HepG2 (cell line): ENCODE results near the gene ZNF512B. TPM values are rescaled to one million over a fixed set of nuclear protein-coding genes. Genes with fewer than 3 reads are reported as not detected.

ENCODE experiments used
- ATAC-seq: fragments of 200-7000 bp; cut with Tn5 transposase; 3 replicates; pipeline ENCODE4 v1.9.1; 2020; ENCODE audit warnings: mild to moderate bottlenecking, moderate library complexity
- BruUV-seq: library from RNA; stranded (reverse); fragments of 400-500 nt; replicated peaks from 2 replicates; lab custom pipeline; 2021; lab: Mats Ljungman, UMichigan
- CTCF ChIA-PET: fragments of 300-600 bp; formaldehyde crosslinking; extraction: SDS; loops from one replicate; lab custom pipeline; 2021; ENCODE audit warnings: low total read pairs, inconsistent platforms, low intra/inter-chr PET ratio; lab: Yijun Ruan, JAX
- POLR2A ChIA-PET: fragments of 350-600 bp; sonication (Branson Sonifier 250); formaldehyde crosslinking; loops from one replicate; lab custom pipeline; 2020; ENCODE audit warnings: antibody characterized with exemption, inconsistent platforms; lab: Yijun Ruan, JAX
- DNase-seq: peaks from one replicate; pipeline ENCODE4 v3.0.0-alpha.2; 2015; ENCODE audit warnings: low spot score
- FAIRE-seq: peaks from 3 replicates; lab custom pipeline; 2011; peaks lifted over from hg19 to GRCh38; lab: Jason Lieb, UNC
- H2AFZ ChIP-seq: one replicate; pipeline ENCODE4 v1.6.1; 2011; ENCODE audit warnings: low read length, inconsistent platforms
- H3K27ac ChIP-seq: fragments of 300-600 bp; 3 replicates; pipeline ENCODE4 v1.8.0; 2011; ENCODE audit warnings: mixed run types, mild to moderate bottlenecking, mixed read lengths, low read length, inconsistent platforms; ENCODE audit not compliant: insufficient read depth; ENCODE audit errors: extremely low read length
- H3K27me3 ChIP-seq, 2 experiments: fragments of 200-600 bp in 1 of 2; 2 replicates in 1 of 2; 3 replicates in 1 of 2; pipeline versions ENCODE4 v1.6.0 to v1.8.0; 2011; ENCODE audit warnings: low read length in 2 of 2, mild to moderate bottlenecking in 2 of 2, moderate library complexity in 2 of 2, inconsistent platforms in 1 of 2; ENCODE audit not compliant: insufficient read depth in 2 of 2, control insufficient read depth in 1 of 2
- H3K36me3 ChIP-seq, 2 experiments: fragments of 200-600 bp in 1 of 2; replicated peaks in 1 of 2; 2 replicates in 1 of 2; 3 replicates in 1 of 2; pipeline versions ENCODE4 v1.5.1 to v1.8.0; 2011; ENCODE audit warnings: low read length in 2 of 2, inconsistent platforms in 1 of 2; ENCODE audit not compliant: insufficient read depth in 2 of 2, control insufficient read depth in 1 of 2
- H3K4me1 ChIP-seq: 2 replicates; pipeline ENCODE4 v1.5.1; 2012; ENCODE audit warnings: low read length, inconsistent platforms; ENCODE audit not compliant: insufficient read depth
- H3K4me2 ChIP-seq: 2 replicates; pipeline ENCODE4 v1.6.0; 2011; ENCODE audit warnings: low read depth, low read length, inconsistent platforms
- H3K4me3 ChIP-seq, 3 experiments: fragments of 200-600 bp in 1 of 3; sonication (generic), shearing (Covaris generic) in 1 of 3; replicated peaks in 1 of 3; 2 replicates each; pipeline ENCODE4 v1.5.1; 2011 to 2016; ENCODE audit warnings: low read length in 3 of 3, inconsistent platforms in 2 of 3, low read depth in 2 of 3, mild to moderate bottlenecking in 2 of 3, control low read depth in 1 of 3, mixed read lengths in 1 of 3; ENCODE audit not compliant: insufficient read depth in 1 of 3
- H3K79me2 ChIP-seq: one replicate; pipeline ENCODE4 v1.6.1; 2011; ENCODE audit warnings: low read length, inconsistent platforms; ENCODE audit not compliant: insufficient read depth
- H3K9ac ChIP-seq: 2 replicates; pipeline ENCODE4 v1.6.0; 2011; ENCODE audit warnings: mild to moderate bottlenecking, low read depth, low read length, inconsistent platforms; ENCODE audit not compliant: insufficient read depth
- H3K9me3 ChIP-seq: 2 replicates; pipeline ENCODE4 v1.5.1; 2012; ENCODE audit warnings: mild to moderate bottlenecking, low read length
- H4K20me1 ChIP-seq: 2 replicates; pipeline ENCODE4 v1.6.0; 2011; ENCODE audit warnings: inconsistent platforms, mild to moderate bottlenecking, low read length, moderate library complexity; ENCODE audit not compliant: insufficient read depth
- NFKBIZ ChIP-seq: IDR thresholded peaks from 2 replicates; pipeline ENCODE4 v1.6.1; 2018; ENCODE audit warnings: missing genetic modification reagents, missing compliant biosample characterization
- RXRA ChIP-seq: sonication (generic); formaldehyde crosslinking; IDR thresholded peaks from 2 replicates; pipeline ENCODE4 v1.5.1; 2020; ENCODE audit warnings: missing genetic modification reagents
- TGIF2 ChIP-seq: IDR thresholded peaks from 2 replicates; pipeline ENCODE4 v1.6.1; 2016; ENCODE audit warnings: control low read depth, missing compliant biosample characterization
- ZNF274 ChIP-seq: sonication (generic); formaldehyde crosslinking; IDR thresholded peaks from 2 replicates; pipeline ENCODE4 v1.5.1; 2020; ENCODE audit warnings: mild to moderate bottlenecking, missing genetic modification reagents
- ZNF768 ChIP-seq: sonication (generic); formaldehyde crosslinking; IDR thresholded peaks from 2 replicates; pipeline ENCODE4 v1.4.0; 2020; ENCODE audit warnings: missing genetic modification reagents
- WGBS: methylation state at CpG from one replicate; pipeline ENCODE4 v1.1.6; 2017; ENCODE audit warnings: low lambda C conversion rate; 5-methylcytosine and 5-hydroxymethylcytosine counted together
- in situ Hi-C: cut with HindIII; loops from 2 replicates; pipeline ENCODE4 v1.10.0; 2017; ENCODE audit warnings: low pct_unique_long_range_greater_than_20kb; ENCODE audit not compliant: extremely low pct_ligation_motif_present
- intact Hi-C: fragments of 100-400 bp; cut with micrococcal nuclease; formaldehyde crosslinking; loops from one replicate; pipeline ENCODE4 v1.10.0; 2022; ENCODE audit not compliant: unreplicated experiment
- polyA plus RNA-seq, 8 experiments: library from polyadenylated mRNA; depleted of rRNA in 3 of 8; stranded (reverse) in 7 of 8; unstranded in 1 of 8; fragments of >200 nt; fragmentation: Illumina TruSeq in 4 of 8; extraction: Trizol in 4 of 8; gene quantifications; 2 replicates each; pipeline versions ENCODE4 v1.2.1 to v1.2.3, GENCODE V29; 2011 to 2016; ENCODE audit warnings: low read depth in 4 of 8, missing spikeins in 1 of 8, mixed read lengths in 1 of 8; ENCODE audit not compliant: insufficient read depth in 1 of 8
- total RNA-seq, 5 experiments: library from RNA; depleted of rRNA; stranded (reverse); fragments of >200 nt; fragmentation: Illumina TruSeq; extraction: Trizol; gene quantifications; 2 replicates each; pipeline ENCODE4 v1.2.3, GENCODE V29; 2016; ENCODE audit warnings: low read depth in 1 of 5
- TF ChIP-seq, protein P1 (sequence below): sonication (generic); formaldehyde crosslinking; IDR thresholded peaks from 2 replicates; pipeline ENCODE4 v1.4.0; 2020; ENCODE audit warnings: mild to moderate bottlenecking, missing genetic modification reagents

Gene ZNF512B
- total and polyA plus RNA-seq, 2 of the 13 experiments (the other 11 are each of a cell fraction or from before 2014, with no cell fraction given): 11.5 to 30.6 TPM

GRCh38 chr20:64009811-64010387 is 40.2 kb upstream of the ZNF512B start:
- ChIA-PET CTCF (no interaction called here), POLR2A (no interaction called here)
- no peak for ATAC-seq
- Histone ChIP-seq H3K4me3 (no peak overlapping the region), H4K20me1 (no peaks in the 10 kb centered on the region), H3K27me3 (no peaks in the 10 kb centered on the region), H3K4me2 (no peak overlapping the region), H3K4me1 (no peaks in the 10 kb centered on the region), H3K27ac (no peak overlapping the region), H3K36me3 (peaks cover 52 to 84% of the 10 kb centered on the region in 2 experiments), H2AFZ (no peak overlapping the region), H3K79me2 (peaks cover 11% of the 10 kb centered on the region), H3K9ac (no peak overlapping the region), H3K9me3 (no peaks in the 10 kb centered on the region)
- TF ChIP-seq RXRA (CRISPR knock-in tag) (0 out of 2 replicates have a peak, but pooled peaks have one; percentile 22), ZNF768 (peak; percentile 47; the same call in 1 of the 2 replicates), TGIF2 (no peak)
- BruUV-seq: no TSS peak
- in situ Hi-C loops: no loop called here
- intact Hi-C loops: no loop called here
- 96% methylated on average over 13 of the region's 13 CpGs for WGBS
- no peak for FAIRE-seq
- DNase-seq: no peak

- H3K36me3 ChIP-seq: peaks cover 53 to 83% of the 10 kb centered on the region in 2 experiments
- WGBS: 100% methylated on average over 3 of the region's 3 CpGs
- BruUV-seq: no TSS peak
These were observed 37.2 kb upstream of the ZNF512B start for GRCh38 chr20:64006902-64007301.

More at GRCh38 chr20:64006902-64007301, 37.2 kb upstream of the ZNF512B start:
- Histone ChIP-seq H3K79me2 (peaks cover 9% of the 10 kb centered on the region), H3K4me2 (no peak overlapping the region), H3K4me1 (no peaks in the 10 kb centered on the region), H2AFZ (no peak overlapping the region), H3K4me3 (no peak overlapping the region), H3K9ac (no peak overlapping the region), H4K20me1 (no peaks in the 10 kb centered on the region), H3K27ac (no peak overlapping the region)
- CTCF ChIA-PET: no interaction called here
- POLR2A ChIA-PET: interaction anchor here (0.7 to 2.0 kb wide), 4 partner anchors 10 to 47 kb away, joined by 3 to 12 read pairs (median 5); partner anchors contain the start of gene PRPF6
- FAIRE-seq (no peak), DNase-seq (no peak)
- TF ChIP-seq ZNF274 (CRISPR knock-in tag) (0 out of 2 replicates have a peak, but pooled peaks have one; percentile 22), NFKBIZ (no peak)
- TF ChIP-seq, protein P1, sequence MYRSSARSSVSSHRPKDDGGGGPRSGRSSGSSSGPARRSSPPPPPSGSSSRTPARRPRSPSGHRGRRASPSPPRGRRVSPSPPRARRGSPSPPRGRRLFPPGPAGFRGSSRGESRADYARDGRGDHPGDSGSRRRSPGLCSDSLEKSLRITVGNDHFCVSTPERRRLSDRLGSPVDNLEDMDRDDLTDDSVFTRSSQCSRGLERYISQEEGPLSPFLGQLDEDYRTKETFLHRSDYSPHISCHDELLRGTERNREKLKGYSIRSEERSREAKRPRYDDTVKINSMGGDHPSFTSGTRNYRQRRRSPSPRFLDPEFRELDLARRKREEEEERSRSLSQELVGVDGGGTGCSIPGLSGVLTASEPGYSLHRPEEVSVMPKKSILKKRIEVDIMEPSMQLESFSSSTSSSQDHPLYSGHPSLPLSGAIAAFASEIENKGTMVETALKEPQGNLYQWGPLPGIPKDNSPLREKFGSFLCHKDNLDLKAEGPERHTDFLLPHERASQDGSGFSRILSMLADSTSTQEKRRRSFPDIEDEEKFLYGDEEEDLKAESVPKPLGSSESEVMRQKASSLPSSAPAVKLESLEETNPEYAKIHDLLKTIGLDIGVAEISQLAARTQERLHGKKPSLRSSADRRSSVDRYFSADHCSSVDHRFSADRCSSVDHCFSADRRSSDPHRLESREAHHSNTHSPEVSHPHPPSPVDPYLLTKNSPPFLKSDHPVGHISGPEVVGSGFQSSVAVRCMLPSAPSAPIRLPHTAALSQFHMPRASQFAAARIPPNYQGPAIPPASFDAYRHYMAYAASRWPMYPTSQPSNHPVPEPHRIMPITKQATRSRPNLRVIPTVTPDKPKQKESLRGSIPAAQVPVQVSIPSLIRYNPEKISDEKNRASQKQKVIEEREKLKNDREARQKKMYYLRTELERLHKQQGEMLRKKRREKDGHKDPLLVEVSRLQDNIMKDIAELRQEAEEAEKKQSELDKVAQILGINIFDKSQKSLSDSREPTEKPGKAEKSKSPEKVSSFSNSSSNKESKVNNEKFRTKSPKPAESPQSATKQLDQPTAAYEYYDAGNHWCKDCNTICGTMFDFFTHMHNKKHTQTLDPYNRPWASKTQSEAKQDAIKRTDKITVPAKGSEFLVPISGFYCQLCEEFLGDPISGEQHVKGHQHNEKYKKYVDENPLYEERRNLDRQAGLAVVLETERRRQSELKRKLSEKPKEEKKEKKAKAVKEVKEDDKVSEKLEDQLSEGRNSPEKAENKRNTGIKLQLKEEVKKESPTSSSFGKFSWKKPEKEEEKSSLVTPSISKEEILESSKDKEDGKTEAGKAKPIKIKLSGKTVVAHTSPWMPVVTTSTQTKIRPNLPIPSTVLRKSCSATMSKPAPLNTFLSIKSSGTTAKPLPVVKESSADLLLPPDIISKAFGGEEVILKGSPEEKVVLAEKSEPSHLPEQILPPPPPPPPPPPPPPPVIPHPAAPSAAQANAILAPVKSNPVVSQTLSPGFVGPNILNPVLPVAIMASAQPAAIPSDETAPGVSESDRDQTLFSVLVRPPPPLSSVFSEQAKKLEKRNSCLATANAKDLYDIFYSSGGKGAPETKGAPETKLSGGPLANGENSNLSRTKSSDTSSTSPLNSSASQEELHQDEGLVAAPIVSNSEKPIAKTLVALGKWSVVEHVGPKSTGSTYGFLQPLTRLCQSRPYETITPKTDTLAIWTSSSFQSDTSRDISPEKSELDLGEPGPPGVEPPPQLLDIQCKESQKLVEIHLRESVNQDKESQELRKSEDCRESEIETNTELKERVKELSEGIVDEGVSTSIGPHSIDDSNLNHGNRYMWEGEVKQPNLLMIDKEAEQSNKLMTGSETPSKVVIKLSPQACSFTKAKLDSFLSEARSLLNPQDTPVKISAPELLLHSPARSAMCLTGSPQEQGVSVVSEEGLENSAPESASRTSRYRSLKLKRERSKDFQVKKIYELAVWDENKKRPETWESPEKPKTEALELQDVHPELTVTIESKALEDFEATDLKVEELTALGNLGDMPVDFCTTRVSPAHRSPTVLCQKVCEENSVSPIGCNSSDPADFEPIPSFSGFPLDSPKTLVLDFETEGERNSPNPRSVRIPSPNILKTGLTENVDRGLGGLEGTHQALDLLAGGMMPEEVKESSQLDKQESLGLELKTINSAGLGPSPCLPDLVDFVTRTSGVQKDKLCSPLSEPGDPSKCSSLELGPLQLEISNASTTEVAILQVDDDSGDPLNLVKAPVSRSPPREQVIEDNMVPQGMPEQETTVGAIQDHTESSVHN (CRISPR knock-in tag): 0 out of 2 replicates have a peak, but pooled peaks have one; percentile 44
- TF ChIP-seq, all 625 proteins: peak for 2
- ATAC-seq: peak; percentile 21; the same call in 1 of the 3 replicates
- intact Hi-C loops (no loop called here), in situ Hi-C loops (no loop called here)
- Histone ChIP-seq H3K27me3 (no peaks in the 10 kb centered on the region), H3K9me3 (no peaks in the 10 kb centered on the region)
